ENCODE results near the gene NUDC. TPM values are rescaled to one million over a fixed set of nuclear protein-coding genes. Genes with fewer than 3 reads are reported as not detected.

The NUDC gene
- total RNA-seq, 1 donor from 2014 or later, result 23.2 TPM

DNA sequence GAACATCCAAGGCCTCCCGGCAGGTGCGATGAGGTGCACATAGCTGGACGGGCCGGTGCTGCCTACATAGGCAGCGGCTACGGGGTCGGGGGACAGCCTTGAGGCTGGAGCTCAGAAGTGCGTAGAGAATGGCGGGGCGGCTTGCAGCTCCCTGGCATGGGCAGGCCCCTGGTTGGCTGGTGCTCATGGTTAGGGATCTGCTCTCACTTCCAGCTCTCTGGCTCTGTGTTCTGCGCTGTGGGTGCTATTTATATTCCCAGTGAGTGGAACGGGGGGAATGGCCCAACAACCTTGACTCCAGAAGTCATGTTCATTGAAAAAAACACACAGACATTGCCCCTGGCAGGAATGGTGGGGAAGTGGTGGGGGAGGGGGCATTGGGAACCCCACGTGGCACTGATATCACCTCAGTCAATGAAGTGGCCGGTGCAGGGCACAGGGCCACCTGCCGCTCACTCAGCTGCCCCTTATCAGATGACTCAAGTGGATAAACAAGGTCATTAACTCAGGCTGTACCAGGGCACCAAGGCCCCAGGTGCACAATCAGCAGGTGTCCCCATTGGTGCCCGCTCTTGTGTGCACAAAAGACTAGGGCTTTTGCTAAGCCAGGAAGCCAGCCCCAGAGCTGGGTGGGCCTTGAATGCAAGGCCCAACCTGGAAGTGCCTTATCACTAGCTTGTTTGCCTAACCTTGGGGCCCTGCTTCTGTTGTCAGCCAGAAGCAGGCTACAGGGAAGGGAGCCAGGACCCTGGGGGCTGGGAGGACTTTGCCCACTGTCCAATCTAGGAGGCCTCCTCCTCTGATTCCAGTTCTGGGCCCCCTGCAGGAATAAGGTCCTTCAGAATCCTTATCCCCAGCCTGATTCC is 7.6 kb upstream of the NUDC start, which contains the start of gene NR0B2:
Gene NR0B2, minus strand, starts transcription at position 222 of the 866 bp plus-strand sequence. Its CDS starts 35 bp downstream, at position 187.
- FAIRE-seq (no peak), DNase-seq (ENCODE audit: low read depth) (no peak)
- Histone ChIP-seq H3K36me3 (ENCODE audit: control insufficient read depth, insufficient read depth, low read length) (no peaks in the 10 kb centered on the region), H3K27me3 (ENCODE audit: control insufficient read depth, insufficient read depth, low read length) (no peaks in the 10 kb centered on the region), H3K4me3 (ENCODE audit: low read depth, low read length) (no peak within 1 kb of the TSS)
- TF ChIP-seq, protein P1, sequence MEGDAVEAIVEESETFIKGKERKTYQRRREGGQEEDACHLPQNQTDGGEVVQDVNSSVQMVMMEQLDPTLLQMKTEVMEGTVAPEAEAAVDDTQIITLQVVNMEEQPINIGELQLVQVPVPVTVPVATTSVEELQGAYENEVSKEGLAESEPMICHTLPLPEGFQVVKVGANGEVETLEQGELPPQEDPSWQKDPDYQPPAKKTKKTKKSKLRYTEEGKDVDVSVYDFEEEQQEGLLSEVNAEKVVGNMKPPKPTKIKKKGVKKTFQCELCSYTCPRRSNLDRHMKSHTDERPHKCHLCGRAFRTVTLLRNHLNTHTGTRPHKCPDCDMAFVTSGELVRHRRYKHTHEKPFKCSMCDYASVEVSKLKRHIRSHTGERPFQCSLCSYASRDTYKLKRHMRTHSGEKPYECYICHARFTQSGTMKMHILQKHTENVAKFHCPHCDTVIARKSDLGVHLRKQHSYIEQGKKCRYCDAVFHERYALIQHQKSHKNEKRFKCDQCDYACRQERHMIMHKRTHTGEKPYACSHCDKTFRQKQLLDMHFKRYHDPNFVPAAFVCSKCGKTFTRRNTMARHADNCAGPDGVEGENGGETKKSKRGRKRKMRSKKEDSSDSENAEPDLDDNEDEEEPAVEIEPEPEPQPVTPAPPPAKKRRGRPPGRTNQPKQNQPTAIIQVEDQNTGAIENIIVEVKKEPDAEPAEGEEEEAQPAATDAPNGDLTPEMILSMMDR (IDR thresholded peaks at IDR 0.05; ENCODE audit: insufficient read depth, low read length, severe bottlenecking), result no peak

DNA sequence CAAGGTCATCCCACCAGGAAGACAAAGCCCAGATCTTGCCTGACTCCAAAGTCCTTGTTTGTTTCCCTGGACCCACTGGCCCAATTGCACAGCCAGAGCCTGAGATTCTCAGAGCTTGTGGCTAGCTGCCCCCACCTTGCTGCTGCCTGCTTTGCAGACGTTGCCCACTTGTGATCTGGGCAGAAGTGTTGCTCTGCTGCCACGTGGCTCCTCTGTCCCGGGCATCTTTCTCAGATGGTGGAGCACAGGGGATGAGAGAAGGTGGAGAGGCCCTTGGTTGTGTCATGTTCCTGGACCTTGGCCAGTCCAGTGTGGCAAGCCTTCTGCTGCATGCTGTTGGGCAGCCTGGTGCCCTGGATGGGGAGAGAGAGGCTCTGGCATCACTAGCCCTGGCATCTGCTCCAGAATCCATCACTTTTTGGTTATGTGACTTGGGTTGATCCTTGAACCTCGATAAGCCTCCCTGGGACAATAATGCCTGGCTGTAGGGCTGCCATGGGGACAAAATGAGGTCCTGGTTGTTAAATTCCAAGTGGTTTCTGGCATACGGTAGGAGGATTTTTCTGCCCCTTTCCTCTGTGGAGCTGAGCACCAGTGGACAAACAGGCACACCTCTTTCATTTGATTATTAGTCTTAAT is 6.2 kb upstream of the NUDC start:
- TF ChIP-seq, protein P1 (IDR thresholded peaks at IDR 0.05; ENCODE audit: insufficient read depth, low read length, severe bottlenecking), result no peak
- Histone ChIP-seq H3K36me3 (ENCODE audit: control insufficient read depth, insufficient read depth, low read length) (no peaks in the 10 kb centered on the region), H3K4me3 (ENCODE audit: low read depth, low read length) (no peak overlapping the region), H3K27me3 (ENCODE audit: control insufficient read depth, insufficient read depth, low read length) (no peaks in the 10 kb centered on the region)
- no peak for DNase-seq (ENCODE audit: low read depth)
- FAIRE-seq, result no peak

GRCh38 chr1:26921126-26921539 is 410 bp upstream of the NUDC start:
- no peak for FAIRE-seq
- DNase-seq (ENCODE audit: low read depth), result no peak
- H3K27me3 ChIP-seq (ENCODE audit: control insufficient read depth, insufficient read depth, low read length), result no peaks in the 10 kb centered on the region
- peak overlapping the region; percentile 79 for H3K4me3 ChIP-seq (ENCODE audit: low read depth, low read length)
- TF ChIP-seq, protein P1 (IDR thresholded peaks at IDR 0.05; ENCODE audit: insufficient read depth, low read length, severe bottlenecking), result no peak
- peaks cover 7% of the 10 kb centered on the region for H3K36me3 ChIP-seq (ENCODE audit: control insufficient read depth, insufficient read depth, low read length)

- FAIRE-seq, result no peak
Measured at GRCh38 chr1:26922431-26922729, 837 bp downstream of the NUDC start.

DNA sequence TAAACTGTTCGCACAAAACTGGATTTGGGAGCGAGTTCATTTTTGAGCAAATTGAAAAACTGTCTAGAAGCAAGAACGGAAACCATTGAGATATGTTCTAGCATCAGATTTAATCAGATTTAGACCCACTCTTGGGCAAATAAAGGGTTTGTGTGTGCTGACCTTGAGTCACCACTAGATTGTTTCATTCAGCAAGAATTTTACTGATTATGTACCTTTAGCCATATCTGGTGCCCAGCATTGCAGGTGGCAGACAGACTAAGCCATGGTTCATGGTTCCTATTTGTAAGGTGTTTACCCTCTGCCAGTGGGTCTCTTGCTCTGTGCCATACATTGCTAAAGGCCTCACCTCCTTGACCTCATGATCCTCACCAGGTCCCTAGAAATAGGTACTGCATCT is 1.4 kb downstream of the NUDC start:
- peaks cover 7% of the 10 kb centered on the region for H3K36me3 ChIP-seq (ENCODE audit: control insufficient read depth, insufficient read depth, low read length)
- TF ChIP-seq, protein P1 (IDR thresholded peaks at IDR 0.05; ENCODE audit: insufficient read depth, low read length, severe bottlenecking), result no peak
- no peak overlapping the region for H3K4me3 ChIP-seq (ENCODE audit: low read depth, low read length)
- DNase-seq (ENCODE audit: low read depth), result peak; percentile 41
- FAIRE-seq, result no peak
- no peaks in the 10 kb centered on the region for H3K27me3 ChIP-seq (ENCODE audit: control insufficient read depth, insufficient read depth, low read length)

More at GRCh38 chr1:26922431-26922729, 837 bp downstream of the NUDC start:
- DNase-seq (ENCODE audit: low read depth), result no peak
- Histone ChIP-seq H3K4me3 (ENCODE audit: low read depth, low read length) (peak overlapping the region; percentile 79), H3K27me3 (ENCODE audit: control insufficient read depth, insufficient read depth, low read length) (no peaks in the 10 kb centered on the region), H3K36me3 (ENCODE audit: control insufficient read depth, insufficient read depth, low read length) (peaks cover 7% of the 10 kb centered on the region)
- TF ChIP-seq, protein P1 (IDR thresholded peaks at IDR 0.05; ENCODE audit: insufficient read depth, low read length, severe bottlenecking), result no peak
